Measurements from ENCODE around the gene LRRK1. TPM values are rescaled to one million over a fixed set of nuclear protein-coding genes. Genes with fewer than 3 reads are reported as not detected.
"Not testable (repeated sequence)": the region's sequence is repeated elsewhere in the genome, so short reads cannot be mapped to it uniquely, and the experiment has no call there.

LRRK1 gene
- total and polyA plus RNA-seq, 7 donors = 7.1 to 27.4 (median 10.2) TPM

DNA sequence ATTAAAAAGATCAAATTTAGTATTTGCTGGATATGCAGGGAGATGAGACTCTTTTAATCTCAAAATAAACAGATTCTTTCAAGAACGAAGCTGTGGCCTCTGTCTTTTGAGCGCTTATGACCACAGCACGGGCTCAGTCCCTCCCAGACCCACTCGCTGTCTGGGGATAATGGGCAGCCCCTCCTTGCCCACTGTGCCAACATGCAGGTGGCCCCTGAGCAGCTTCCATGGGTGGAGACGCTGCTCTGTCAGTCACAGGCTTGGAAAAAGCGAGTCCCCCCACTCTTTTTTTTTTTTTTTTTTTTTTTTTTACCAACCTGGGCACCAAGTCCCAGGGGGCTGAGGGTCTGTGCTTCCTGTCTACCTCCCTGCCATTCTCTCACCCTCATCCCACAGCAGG lies 150.9 kb downstream of the LRRK1 start:
- intact Hi-C loops (cut with DNase I) = no loop called here

DNA sequence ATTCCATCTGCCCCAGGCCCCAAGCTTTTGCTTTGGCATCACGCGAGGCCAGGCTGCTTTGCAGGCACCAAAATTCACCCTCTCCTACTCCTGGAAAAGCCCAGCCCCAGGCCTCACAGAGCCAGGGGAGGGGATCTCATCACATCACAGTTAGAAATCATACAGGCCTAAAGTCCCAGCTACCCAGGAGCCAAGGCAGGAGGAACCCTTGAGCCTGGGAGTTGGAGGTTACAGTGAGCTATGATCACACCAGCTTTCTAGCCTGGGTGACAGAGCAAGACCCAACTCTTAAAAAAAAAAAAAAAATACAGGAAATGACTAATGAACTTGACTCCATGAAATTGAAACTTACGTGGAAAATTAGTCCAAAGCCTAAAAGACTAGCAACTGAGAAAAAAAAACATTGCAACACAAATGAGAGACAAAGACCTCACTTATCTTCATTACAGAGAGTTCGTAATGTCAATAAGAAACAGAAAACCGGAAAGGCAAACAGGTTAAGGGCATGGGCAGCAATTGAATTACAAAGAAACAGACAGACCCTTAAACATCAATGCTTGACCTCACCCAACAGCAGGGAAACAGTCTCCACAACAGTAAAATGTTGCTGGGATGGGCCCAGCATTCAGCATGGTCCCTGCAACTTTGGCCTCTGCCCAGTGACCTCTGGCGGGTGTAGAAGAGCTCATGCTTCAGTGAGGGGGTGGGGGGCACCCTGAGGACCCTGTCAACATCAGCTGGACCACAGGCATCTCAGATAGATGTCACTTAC lies 151.5 kb downstream of the LRRK1 start:
- no peaks in the 10 kb centered on the region for H3K27me3 ChIP-seq
- 75 to 76% methylated on average over 6 of the region's 6 CpGs for WGBS, 2 donors
- H3K4me3 ChIP-seq = no peak overlapping the region
- TF ChIP-seq, protein P1, sequence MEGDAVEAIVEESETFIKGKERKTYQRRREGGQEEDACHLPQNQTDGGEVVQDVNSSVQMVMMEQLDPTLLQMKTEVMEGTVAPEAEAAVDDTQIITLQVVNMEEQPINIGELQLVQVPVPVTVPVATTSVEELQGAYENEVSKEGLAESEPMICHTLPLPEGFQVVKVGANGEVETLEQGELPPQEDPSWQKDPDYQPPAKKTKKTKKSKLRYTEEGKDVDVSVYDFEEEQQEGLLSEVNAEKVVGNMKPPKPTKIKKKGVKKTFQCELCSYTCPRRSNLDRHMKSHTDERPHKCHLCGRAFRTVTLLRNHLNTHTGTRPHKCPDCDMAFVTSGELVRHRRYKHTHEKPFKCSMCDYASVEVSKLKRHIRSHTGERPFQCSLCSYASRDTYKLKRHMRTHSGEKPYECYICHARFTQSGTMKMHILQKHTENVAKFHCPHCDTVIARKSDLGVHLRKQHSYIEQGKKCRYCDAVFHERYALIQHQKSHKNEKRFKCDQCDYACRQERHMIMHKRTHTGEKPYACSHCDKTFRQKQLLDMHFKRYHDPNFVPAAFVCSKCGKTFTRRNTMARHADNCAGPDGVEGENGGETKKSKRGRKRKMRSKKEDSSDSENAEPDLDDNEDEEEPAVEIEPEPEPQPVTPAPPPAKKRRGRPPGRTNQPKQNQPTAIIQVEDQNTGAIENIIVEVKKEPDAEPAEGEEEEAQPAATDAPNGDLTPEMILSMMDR (IDR thresholded peaks at IDR 0.05) = no peak
- no peak for TF ChIP-seq POLR2AphosphoS5 (IDR thresholded peaks at IDR 0.05)
- no peak for TF ChIP-seq POLR2A (IDR thresholded peaks at IDR 0.05)
- TF ChIP-seq EP300 (IDR thresholded peaks at IDR 0.05) = no peak
- intact Hi-C loops (cut with DNase I) = no loop called here
- peaks cover 0 to 7% (median 2%) of the 10 kb centered on the region in 4 donors for H3K36me3 ChIP-seq
- H3K27ac ChIP-seq = peak overlapping the region in 3 of 4 donors; percentile 19 to 66 (median 41)
- DNase-seq = no peak
- peaks cover 0 to 14% (median 6%) of the 10 kb centered on the region in 4 donors for H3K4me1 ChIP-seq
- H3K9me3 ChIP-seq = no peaks in the 10 kb centered on the region

More for the DNA sequence above, 150.9 kb downstream of the LRRK1 start:
- H3K36me3 ChIP-seq = peaks cover 0 to 9% (median 4%) of the 10 kb centered on the region in 4 donors
- DNase-seq = no peak
- peak overlapping the region in 3 of 4 donors; percentile 19 to 66 (median 39) for H3K27ac ChIP-seq
- WGBS, 2 donors = 79 to 87% methylated on average over 6 of the region's 6 CpGs
- no peak overlapping the region for H3K4me3 ChIP-seq
- peaks cover 0 to 15% (median 7%) of the 10 kb centered on the region in 4 donors for H3K4me1 ChIP-seq
- H3K9me3 ChIP-seq = no peaks in the 10 kb centered on the region
- no peak for TF ChIP-seq POLR2A (IDR thresholded peaks at IDR 0.05)
- H3K27me3 ChIP-seq = no peaks in the 10 kb centered on the region

DNA sequence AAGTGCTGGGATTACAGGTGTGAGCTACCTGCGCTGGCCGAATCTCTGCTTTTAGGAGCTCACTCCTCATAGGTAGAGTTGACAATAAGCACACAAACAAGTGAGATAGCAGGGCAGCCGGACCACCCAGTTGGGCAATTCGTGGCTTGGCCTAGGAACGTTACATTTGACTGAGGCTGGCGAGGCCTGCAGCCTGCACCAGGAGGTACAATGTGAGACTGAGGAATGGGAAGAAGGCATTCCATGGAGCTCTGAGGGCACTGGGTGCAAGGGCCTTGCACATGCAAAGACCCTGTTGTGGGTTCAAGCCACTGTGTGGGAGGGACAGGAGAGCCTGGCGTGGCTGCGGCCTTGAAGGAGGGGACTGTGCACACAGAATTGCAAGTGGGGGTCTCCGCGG lies 152.5 kb downstream of the LRRK1 start:
- H3K4me3 ChIP-seq = no peak overlapping the region
- no peak overlapping the region for H3K27ac ChIP-seq
- no peak for TF ChIP-seq POLR2A (IDR thresholded peaks at IDR 0.05)
- no peaks in the 10 kb centered on the region for H3K36me3 ChIP-seq
- H3K9me3 ChIP-seq = no peaks in the 10 kb centered on the region
- 96 to 97% methylated on average over 10 of the region's 10 CpGs for WGBS, 2 donors
- H3K4me1 ChIP-seq = peaks cover 0 to 14% (median 6%) of the 10 kb centered on the region in 4 donors
- no peaks in the 10 kb centered on the region for H3K27me3 ChIP-seq
- intact Hi-C loops (cut with DNase I) = no loop called here
- DNase-seq = peak; percentile 54

DNA sequence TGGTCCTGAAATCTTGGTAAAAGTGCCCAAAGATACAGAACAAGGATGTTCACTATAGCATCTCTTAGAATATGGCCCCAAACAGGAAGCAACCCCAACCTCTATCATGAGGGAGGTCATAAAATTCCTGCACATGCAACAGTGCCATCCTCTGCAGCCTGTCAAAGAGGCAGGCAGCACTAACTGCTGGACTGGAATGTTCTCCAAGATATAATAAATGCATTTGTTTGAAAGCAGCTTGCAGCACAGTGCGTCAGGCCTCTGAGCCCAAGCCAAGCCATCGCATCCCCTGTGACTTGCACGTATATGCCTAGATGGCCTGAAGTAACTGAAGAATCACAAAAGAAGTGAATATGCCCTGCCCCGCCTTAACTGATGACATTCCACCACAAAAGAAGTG lies 153.1 kb downstream of the LRRK1 start:
- intact Hi-C loops (cut with DNase I); H3K4me3 ChIP-seq; H3K27me3 ChIP-seq; H3K9me3 ChIP-seq; H3K36me3 ChIP-seq: not testable (repeated sequence)
- H3K27ac ChIP-seq = peak overlapping the region in 2 of 4 donors; percentile 30 to 47
- TF ChIP-seq EP300 (IDR thresholded peaks at IDR 0.05) (peak in 2 of 4 donors; percentile 51 to 90), POLR2AphosphoS5 (IDR thresholded peaks at IDR 0.05) (peak in 3 of 4 donors; percentile 9 to 72 (median 51))
- peak; percentile 67 for DNase-seq
- WGBS, 2 donors = 90 to 94% methylated on average over 4 of the region's 4 CpGs
- peaks cover 0 to 14% (median 6%) of the 10 kb centered on the region in 4 donors for H3K4me1 ChIP-seq

DNA sequence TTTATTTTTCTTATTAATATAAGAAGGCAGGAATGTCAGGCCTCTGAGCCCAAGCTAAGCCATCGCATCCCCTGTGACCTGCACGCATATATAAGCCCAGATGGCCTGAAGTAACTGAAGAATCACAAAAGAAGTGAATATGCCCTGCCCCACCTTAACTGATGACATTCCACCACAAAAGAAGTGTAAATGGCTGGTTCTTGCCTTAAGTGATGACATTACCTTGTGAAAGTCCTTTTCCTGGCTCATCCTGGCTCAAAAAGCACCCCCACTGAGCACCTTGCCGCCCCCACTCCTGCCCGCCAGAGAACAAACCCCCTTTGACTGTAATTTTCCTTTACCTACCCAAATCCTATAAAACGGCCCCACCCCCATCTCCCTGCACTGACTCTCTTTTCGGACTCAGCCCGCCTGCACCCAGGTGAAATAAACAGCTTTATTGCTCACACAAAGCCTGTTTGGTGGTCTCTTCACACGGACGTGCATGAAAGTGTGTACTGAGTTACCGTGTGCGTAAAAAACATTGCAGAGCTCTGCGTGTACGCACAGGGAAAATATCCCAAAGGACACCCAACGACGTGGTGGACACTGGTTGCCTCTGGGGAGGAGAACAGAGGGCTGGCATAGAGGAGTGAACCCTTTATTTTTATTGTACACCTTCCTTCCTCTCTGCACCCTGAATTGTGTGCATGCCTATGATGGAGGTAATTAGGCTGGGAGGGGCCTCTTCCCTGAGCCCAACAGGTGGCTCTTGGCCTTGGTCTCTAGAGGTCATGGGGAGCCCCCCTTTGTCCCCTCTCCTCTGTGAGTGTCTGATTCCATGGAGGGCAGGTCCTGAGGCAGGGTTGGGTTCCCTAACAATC lies 158.9 kb downstream of the LRRK1 start:
- DNase-seq; H3K4me1 ChIP-seq; H3K36me3 ChIP-seq; H3K9me3 ChIP-seq; H3K4me3 ChIP-seq; H3K27me3 ChIP-seq; intact Hi-C loops (cut with DNase I); H3K27ac ChIP-seq: not testable (repeated sequence)
- WGBS, 2 donors = 92 to 93% methylated on average over 15 of the region's 15 CpGs

DNA sequence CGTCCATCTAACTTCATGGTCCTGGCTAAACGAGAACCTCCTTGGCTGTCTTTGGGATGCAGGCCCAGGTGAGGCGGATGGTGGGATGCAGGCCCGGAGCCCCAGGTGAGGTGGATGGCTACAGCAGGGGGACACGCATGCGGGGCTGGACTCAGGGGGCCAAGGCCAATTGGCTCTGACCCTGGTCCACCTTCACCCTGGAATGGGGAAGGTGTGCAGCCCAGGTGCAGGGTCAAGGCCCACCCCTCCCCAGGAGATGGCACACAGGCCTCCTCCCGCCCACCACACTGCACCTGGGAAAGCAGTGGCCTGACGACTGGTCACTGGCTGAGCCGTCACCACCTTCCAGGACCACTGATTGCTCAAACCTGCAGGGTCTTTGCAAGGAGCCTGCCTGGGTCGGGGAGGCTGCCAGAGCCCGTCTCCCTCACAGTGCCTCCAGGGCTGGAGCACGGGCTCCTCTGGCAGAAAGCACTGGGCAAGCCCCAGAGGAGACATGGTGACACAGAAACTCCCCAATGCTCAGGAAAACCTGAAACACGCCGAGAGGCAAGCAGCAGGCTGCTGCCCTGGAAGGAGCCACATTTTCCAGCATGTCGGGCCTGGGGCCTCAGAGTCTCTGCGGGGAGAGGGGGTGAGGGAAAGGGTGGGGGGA lies 159.6 kb downstream of the LRRK1 start:
- intact Hi-C loops (cut with DNase I) = no loop called here
- TF ChIP-seq POLR2A (IDR thresholded peaks at IDR 0.05) (no peak), POLR2AphosphoS5 (IDR thresholded peaks at IDR 0.05) (no peak), EP300 (IDR thresholded peaks at IDR 0.05) (no peak)
- TF ChIP-seq, protein P1 (IDR thresholded peaks at IDR 0.05) = no peak
- Histone ChIP-seq H3K27ac (no peak overlapping the region), H3K9me3 (no peaks in the 10 kb centered on the region), H3K27me3 (no peaks in the 10 kb centered on the region), H3K36me3 (no peaks in the 10 kb centered on the region), H3K4me1 (peaks cover 0 to 6% (median 2%) of the 10 kb centered on the region in 4 donors), H3K4me3 (no peak overlapping the region)
- DNase-seq = peak; percentile 49
- 92% methylated on average over 16 of the region's 16 CpGs for WGBS, 2 donors

Measured in sigmoid colon (tissue), 7 donors.